GM21447 (cell line): ENCODE data around the gene FBXW11.
A peak's percentile ranks its signal among the peaks of the same experiment; 100 is the strongest.
"Not testable (repeated sequence)": the region's sequence is repeated elsewhere in the genome, so short reads cannot be mapped to it uniquely, and the experiment has no call there.

Experiments used
- ATAC-seq: cut with Tn5 transposase; IDR thresholded peaks from one replicate; pipeline ENCODE4 v1.9.1; 2021; ENCODE audit not compliant: unreplicated experiment

FBXW11 gene

DNA sequence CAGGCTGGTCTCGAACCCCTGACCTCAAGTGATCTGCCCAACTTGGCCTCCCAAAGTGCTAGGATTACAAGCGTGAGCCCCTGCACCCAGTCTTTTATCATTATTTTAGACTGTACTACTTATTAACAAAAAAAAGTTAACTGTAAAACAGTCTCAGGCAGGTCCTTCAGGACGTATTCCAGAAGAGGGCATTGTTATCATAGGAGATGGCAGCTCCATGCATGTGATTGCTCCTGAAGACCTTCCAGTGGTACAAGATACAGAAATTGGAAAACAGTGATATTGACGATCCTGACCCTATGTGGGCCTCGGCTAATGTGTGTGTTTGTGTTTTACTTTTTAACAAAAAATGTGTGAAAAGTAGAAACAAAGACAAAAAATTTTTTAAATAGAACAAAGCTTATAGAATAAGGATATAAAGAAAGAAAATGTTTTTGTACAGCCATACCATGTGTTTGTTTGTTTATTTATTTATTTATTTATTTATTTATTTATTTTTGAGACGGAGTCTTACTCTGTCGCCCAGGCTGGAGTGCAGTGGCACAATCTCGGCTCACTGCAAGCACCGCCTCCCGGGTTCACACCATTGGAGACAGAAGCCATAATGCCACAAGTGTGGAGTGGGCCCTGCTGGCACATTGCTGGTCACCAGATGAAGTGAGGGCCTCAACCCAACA lies 13.8 kb upstream of the FBXW11 start:
- ATAC-seq, result not testable (repeated sequence)

DNA sequence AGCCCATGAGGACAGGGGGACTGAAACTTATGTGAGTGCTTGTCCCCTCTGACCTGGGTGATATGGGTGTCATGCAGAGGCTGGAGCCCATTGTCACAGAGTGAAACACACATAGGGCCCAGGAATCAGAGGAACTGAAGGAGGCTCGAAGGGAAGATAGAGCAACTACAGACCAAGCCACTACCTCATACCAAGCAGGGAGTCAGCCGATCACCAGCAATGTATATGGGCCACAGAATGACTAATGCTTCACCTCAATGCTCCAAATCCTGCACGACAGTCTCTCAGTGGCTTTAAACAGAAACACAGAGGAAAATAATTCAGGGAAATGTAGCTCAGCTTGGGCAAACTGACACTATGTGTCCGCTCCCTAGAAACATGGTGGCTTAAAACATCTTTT lies 8.9 kb upstream of the FBXW11 start:
- ATAC-seq, result no peak

DNA sequence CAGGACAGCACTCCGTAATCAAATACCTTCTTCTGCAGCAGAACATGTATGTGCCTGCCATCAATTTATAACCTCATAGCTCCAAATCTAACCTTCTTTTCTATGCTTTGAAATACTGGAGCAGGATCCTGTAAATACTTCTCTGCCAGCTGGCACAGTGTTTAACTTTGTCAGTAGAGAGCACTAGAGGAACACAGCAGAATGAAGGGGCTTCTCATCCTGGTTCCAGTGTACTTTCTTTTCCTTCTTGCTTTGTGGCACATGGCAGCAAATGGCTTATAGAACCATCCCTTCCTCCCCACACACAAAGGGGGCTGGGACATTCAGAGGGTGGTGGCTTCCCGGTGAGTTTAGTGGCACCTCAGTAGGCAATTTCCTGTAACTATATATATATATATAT lies 3.8 kb upstream of the FBXW11 start:
- ATAC-seq, result no peak

DNA sequence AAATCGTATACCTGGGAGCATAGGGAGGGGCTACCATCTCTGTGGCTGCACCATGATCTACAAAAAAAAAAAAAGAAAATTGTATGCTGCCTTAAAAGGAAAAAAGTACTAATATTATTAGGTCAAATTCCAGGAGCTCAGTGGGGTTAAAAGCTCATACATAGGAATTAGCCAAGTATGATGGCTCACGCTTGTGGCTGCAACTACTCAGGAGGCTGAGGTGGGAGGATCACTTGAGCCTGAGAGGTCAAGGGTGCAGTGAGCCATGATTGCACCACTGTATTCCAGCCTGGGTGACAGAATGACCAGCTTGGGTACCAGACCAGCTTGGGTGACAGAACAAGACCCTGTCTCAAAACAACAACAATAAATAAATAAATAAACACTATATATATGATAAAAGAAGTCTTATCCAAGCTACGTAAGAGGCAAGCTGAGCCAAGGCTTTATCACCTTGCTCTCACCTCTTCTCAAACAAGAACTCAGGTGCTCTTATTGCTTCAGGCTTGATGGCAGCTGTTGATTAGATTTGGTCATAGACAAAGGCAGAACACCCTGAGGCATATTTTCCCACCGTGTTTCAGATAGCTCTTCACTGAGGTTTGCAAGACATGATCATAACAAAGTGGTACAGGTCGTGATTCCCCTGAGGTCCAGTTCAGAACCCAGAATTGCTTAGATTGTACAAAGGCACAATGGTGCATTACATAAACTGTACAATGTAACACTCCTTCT lies 3.3 kb upstream of the FBXW11 start:
- no peak for ATAC-seq

DNA sequence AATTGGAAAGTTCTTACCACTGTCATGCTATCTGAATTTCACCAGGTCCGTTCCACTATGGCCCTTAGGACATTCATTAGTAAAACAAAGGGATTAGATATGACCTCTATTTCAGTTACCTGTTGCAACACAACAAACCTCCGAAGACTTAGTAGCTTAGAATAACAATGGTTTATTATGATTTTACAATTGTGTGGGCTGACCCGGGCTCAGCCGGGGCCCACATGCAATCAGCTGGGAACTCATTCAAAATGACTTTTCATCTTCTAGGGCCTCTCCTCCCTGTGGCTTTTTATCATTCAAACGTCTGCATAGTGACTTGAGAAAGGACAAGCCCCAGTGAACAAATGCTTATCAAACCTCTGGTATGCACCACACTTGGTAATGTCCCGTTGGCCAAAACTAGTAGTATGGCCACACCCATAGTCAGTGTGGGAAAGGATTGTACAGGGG lies 2.3 kb upstream of the FBXW11 start:
- ATAC-seq, result no peak

DNA sequence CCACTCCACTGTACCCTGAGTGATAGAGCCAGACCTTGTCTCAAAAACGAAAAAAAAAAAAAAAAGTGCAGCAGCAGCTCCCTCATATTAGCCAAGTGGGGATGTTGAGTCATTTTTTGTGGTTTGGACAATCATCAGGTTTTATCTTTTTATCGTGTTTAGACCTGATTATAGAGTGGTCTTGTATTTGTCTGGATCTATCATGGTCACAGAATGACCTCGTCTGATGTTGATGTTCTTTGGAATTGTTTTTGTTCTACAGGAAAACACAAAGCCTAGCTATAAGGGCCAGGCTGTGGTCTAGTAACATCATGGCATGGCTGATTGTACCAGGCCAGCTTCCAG lies 1.6 kb upstream of the FBXW11 start:
- ATAC-seq, result no peak

DNA sequence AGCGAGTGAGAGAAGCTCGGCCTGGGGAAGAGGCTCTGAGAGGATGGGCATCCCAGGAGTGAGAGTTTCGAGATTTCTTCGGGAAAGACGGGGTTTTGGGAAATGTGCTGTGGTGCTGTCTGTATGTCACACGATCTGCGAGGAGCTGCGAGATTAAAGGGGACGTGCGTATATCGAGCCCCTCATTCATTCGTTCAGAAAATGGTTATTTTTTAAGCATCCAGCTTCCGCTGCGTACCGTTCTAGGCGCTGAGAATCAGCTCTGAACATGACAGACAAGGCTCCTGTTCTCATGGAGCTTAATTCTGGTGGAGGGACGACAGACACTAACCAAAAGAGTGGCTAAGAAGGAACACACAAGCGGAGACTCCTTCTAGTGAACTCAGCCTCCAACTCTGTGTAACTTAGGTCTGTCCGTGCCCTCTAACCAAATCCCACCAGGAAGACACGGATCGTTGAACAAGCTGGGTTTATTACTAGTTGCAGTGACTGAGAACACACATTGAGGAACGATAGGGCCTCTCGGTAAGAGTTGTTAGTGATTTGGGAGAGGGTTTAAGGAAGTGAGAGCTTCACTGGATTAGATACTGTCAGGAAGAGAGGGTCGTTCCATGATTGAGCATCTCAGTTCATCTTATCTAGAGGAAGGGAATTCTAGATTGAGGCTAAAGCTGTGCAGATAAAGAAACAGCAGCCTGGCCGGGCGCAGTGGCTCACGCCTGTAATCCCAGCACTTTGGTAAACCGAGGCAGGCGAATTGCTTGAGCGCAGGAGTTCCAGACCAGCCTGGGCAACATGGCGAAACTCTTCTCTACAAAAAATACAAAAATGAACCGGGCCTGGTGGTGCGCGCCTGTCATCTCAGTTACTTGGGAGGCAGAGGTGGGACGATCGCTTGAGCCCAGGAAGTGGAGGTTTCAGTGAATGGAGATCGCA lies 1.0 kb upstream of the FBXW11 start:
- peak; percentile 0 for ATAC-seq

DNA sequence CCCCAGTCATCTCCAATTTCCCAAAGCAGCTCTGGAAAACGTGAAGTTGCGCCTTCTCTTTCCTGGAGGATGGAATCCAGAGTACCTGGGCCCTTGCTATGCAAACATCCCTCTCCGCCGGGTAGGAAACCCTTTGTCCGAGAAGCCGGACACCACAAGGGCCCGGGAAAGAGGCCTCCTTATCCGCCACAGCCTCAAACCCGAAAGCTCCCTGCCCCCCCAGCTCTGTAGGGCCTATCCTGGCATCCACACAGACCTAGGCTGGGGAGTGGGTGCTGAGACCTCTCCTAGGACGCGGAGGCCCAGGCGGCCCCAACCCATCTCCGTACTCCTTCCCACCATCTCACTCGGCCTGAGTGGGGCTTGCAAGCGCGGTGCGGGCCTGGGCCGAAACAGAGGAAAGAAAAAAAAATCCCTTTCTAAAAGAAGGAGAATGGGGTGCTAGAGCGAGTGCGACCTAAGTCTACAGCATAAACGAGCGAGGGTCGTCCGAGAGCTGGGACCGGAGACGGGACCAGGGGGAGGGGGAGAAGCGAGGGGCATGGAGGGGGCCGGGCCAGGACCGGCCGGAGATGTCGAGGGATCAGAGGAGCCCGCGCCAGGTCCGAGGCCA lies 624 bp downstream of the FBXW11 start:
- ATAC-seq, result peak; percentile 2

DNA sequence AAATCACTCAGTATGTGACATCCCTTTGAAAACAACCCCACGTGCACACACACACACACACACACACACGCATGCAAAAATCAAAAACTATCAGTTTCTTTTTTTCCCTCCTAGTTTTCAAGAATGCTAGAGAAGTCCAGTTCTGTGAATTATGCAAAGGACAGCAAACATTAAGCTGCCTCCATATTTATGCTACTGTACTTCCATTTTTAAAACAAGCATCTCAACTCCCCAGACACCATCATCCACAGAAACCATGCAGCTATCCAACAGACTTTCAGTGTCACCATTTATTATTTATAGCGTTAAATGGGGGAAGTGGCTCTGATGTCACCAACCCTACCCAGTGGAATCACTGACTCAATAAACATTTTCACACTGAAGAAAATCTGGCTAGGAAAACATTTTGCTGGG lies 1.6 kb downstream of the FBXW11 start:
- ATAC-seq, result no peak

DNA sequence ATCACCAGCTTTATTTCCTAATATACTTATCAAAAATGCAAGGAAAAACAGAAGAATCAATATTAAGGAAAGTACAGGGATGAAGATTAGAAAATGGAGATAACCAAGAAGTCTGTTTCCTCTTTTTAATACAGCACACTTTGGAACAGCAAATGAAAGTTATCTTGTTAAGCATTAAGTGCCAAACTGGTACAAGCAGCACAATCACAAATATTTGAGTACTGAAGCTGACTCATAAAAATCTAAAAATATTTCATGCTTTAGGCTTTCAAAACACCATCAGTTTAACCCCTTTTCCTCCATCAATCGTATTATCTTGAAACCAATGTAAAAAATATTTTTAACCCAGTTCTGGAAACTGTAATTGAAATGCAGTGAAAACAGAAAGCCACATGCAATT lies 2.7 kb downstream of the FBXW11 start:
- no peak for ATAC-seq

DNA sequence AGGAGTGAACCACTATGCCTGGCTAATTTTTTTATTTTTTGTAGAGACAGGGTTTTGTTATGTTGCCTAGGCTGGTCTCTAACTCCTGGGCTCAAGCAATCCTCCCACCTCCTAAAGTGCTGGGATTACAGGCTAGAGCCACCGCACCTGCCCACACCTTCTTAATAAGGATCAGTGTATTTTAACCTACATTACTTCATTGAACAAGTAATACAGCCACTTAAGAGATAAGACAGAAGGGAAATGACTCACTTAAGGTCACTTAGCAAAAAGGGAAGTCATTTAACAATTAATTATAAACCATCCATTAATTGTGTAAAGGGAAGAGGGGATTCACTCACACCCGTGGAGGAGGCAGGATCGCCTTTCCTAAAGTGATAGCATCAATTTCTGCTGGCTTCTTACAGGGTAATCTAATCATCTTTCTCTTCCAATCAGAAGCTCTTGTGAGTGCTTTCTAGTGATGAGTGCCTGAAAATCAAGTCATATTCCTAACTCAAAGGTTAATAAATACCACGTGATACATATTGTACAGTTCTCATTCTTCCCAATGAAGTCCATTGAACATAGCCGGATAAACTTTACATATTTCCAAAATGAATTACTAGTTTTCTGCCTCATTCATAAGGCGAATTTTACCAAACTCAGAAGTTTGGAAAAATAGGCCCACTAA lies 3.5 kb downstream of the FBXW11 start:
- no peak for ATAC-seq

DNA sequence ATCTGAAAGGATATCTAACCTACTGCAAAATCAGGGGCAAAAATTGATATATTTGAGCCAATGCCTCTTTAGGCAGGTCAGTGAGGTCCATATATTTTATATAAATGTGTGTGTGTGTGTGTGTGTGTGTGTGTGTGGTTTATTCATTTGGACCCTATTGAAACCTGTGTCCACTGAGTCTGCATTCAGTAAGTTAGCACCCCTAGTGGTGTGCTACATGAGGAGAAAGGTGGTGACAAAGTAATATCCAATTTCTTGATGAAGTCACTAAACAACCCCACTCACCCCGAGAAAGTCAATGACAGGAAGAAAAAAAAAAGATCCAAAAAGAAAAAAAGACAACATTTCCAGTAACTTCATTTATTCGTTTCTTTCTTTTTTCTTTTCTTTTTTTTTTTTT lies 4.1 kb downstream of the FBXW11 start:
- no peak for ATAC-seq

DNA sequence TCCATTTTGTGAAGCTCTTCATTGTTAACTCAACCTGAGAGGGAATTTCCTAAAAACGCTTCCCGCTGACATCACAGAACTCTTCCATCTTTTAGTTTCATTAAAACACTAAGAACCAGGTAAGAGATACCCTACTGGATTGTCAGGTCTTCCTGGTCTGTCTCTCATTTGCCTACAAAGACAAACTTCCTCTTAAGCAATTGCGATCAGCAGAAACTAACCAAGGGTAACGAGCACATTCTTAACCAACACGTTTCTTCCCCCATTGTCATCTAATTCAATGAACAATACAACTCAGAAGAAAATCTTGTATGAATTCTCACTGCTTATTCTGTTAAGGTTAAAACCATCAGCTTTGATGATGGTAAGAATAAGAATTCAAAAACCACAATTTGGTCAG lies 6.6 kb downstream of the FBXW11 start:
- peak; percentile 59 for ATAC-seq

DNA sequence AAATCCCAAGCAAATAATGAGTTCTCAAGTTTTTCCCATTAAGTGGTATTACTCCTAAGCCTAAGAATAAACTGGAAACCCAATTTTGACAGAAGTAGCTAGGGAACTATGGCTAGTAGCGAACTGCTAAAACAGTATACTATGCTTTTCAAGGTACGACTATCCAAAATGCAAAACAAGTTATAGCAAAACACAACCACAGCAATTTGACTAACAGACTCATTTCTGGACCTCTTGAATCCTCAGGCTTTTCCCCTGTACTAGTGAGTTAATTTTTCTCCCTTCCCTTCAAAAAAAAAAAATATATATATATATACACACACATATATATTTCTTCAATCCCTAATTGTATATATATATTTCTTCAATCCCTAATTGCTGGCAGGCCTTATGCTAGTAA lies 7.3 kb downstream of the FBXW11 start:
- no peak for ATAC-seq

DNA sequence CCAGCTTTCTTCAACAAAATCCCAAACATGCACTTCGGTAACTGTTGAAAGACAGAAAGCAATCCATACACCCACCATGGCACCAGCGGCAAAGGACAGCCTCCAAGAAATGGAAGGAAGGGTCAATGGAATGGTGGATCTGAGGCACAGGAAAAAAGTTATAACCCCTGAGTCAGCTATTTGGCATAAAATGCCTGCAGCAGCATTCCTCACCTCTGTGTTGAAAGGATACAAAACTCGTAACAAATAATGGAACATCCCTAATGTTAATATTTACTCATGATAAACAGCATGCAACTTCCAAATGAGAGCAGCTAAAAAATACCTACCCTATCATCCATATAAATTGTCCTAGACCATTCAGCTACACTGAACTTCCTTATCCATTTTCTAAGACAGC lies 9.4 kb downstream of the FBXW11 start:
- ATAC-seq, result no peak

DNA sequence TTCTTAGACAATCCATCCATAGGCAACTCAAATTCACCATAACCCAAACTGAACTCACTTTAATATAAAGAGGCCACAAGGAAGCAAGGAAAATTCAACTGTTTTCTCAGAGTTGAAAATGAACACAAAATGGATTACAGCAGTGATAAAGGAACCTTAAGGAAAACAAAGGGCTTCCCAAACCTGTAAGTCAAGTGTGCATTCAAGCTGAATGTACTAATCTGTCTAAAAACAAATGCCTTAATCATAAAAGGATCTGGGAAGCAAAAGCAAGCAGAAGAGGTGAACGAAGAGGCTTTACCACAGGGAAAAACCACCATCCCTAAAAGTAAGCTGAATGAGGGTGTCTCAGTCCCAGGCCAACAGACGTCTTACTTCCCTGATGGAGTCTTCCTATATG lies 13.6 kb downstream of the FBXW11 start:
- no peak for ATAC-seq

DNA sequence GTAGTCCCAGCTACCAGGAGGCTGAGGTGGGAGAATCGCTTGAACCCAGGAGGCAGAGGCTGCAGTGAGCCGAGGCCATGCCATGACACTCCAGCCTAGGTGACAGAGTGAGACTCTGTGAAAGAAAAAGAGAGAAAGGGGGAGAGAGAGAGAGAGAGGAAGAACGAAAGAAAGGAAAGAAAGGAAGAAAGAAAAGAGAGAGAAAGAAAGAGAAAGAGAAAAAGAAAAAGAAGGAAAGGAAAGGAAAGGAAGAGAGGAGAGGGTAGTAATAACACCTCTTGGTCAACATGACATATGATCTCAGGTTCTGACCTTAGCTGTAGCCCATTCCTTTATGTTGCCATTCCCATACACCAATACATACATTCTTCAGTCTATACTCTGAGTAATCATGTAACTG lies 14.1 kb downstream of the FBXW11 start:
- no peak for ATAC-seq

DNA sequence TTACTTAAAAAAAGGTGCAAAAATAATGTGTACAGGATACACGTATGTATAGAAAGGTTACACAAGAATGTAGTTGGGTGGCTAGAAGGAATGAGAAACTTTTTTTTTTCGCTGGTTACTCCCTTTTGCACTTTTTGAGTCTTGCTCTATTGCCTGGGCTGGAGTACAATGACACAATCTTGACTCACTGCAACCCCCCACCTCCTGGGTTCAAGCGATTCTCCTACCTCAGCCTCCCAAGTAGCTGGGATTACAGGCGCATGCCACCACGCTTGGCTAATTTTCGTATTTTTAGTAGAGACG lies 15.8 kb downstream of the FBXW11 start:
- ATAC-seq, result no peak

DNA sequence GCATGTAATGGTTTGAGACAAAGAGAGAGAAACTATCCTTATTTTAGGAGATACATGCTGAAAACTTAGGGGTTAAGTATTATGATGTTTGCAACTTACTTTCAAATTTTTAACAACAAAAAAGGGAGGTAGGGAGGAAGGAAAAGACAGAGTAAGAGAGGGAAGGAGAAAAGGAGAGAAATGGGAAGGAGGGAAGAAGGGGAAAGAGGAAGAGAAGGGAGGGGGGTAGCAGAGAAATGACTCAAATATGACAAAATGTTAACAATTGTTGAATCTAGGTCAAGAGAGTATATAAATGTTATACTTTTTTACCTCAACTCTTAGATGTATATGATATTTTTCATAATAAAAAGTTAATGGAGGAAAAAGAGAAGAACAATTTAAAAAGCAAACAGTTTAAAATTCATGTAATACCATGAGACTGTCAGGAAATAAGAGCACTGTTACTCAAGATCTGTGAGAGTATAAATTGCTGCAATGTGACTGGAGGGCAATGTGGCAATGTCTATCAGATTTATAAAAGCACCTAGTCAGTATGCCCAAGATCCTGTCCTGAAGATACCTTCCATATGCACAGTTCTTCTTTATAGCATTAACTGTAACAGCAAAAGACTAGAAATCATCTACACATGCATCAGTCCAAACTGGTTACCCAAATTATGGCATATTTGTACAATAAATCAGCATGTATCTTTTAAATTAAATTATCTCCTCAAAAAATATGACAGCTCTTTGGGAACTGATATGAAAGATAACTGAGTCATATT lies 16.3 kb downstream of the FBXW11 start:
- no peak for ATAC-seq

DNA sequence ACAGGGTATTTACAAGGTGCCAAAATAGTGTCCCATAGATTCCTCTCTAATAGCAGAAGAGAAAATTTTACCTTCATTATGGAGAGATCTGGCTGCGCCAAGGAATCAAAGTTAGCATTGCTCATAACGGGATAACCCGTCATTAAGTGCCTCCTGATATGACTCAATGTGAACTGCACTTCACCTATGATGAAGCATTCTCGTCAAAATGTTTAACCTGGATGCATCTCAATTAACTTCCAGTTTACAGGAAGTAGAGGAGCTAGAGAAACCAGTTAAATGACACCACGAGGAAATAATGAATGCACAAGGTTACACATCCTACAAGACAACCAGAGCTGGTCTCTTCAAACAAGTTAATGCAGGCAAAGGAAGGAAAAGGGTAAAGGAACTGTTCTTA lies 17.2 kb downstream of the FBXW11 start:
- ATAC-seq, result peak; percentile 61
